IPS-18a (cell line): Measurements from ENCODE around the gene AP5Z1.

ENCODE experiments used
- H3K27ac ChIP-seq: one replicate; pipeline ENCODE4 v1.5.1; 2013; ENCODE audit warnings: low read length
- H3K27me3 ChIP-seq: one replicate; pipeline ENCODE4 v1.6.1; 2013; ENCODE audit warnings: mild to moderate bottlenecking, low read length; ENCODE audit not compliant: control insufficient read depth, insufficient read depth
- H3K36me3 ChIP-seq: one replicate; pipeline ENCODE4 v1.6.1; 2013; ENCODE audit warnings: low read depth, low read length; ENCODE audit not compliant: control insufficient read depth
- H3K4me1 ChIP-seq: one replicate; pipeline ENCODE4 v1.6.1; 2013; ENCODE audit warnings: low read depth, low read length; ENCODE audit not compliant: control insufficient read depth
- H3K4me3 ChIP-seq: one replicate; pipeline ENCODE4 v1.5.1; 2013; ENCODE audit warnings: low read length
- H3K9ac ChIP-seq: one replicate; pipeline ENCODE4 v1.6.1; 2013; ENCODE audit warnings: mild to moderate bottlenecking, low read length, moderate library complexity
- H3K9me3 ChIP-seq: one replicate; pipeline ENCODE4 v1.6.1; 2013; ENCODE audit warnings: low read depth, low read length; ENCODE audit not compliant: control insufficient read depth

AP5Z1 gene

GRCh38 chr7:4786015-4786414 lies 10.6 kb downstream of the AP5Z1 start:
- H3K27me3 ChIP-seq = no peaks in the 10 kb centered on the region
- peaks cover 20% of the 10 kb centered on the region for H3K36me3 ChIP-seq
- H3K9me3 ChIP-seq = no peaks in the 10 kb centered on the region
- no peak overlapping the region for H3K27ac ChIP-seq
- no peak overlapping the region for H3K4me3 ChIP-seq
- no peak overlapping the region for H3K9ac ChIP-seq
- no peaks in the 10 kb centered on the region for H3K4me1 ChIP-seq

DNA sequence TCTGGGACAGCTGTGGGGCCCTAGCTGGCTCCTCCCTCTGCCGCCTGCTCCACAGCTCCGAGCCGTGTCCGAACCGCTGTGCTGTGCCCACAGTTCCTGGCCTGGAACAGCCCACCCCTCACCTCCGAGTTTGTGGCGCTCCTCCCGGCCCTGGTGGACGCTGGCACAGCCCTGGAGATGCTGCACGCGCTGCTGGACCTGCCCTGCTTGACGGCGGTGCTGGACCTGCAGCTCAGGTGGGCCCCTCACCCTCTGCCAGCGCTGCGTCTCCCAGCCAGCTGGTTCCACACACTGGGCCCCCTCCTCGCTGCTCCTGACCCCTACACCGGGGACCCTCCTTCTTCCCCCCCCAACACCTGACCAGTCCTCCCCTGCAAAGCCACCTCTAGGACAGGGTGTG lies 12.1 kb downstream of the AP5Z1 start:
- Histone ChIP-seq H3K9ac (no peak overlapping the region), H3K27ac (no peak overlapping the region), H3K27me3 (no peaks in the 10 kb centered on the region), H3K9me3 (no peaks in the 10 kb centered on the region), H3K4me1 (no peaks in the 10 kb centered on the region), H3K36me3 (peaks cover 15% of the 10 kb centered on the region), H3K4me3 (no peak overlapping the region)

GRCh38 chr7:4787947-4788626 lies 12.7 kb downstream of the AP5Z1 start:
- no peaks in the 10 kb centered on the region for H3K4me1 ChIP-seq
- H3K27ac ChIP-seq = no peak overlapping the region
- no peak overlapping the region for H3K4me3 ChIP-seq
- H3K27me3 ChIP-seq = no peaks in the 10 kb centered on the region
- H3K9ac ChIP-seq = no peak overlapping the region
- H3K36me3 ChIP-seq = peaks cover 15% of the 10 kb centered on the region
- no peaks in the 10 kb centered on the region for H3K9me3 ChIP-seq

GRCh38 chr7:4788627-4789189 lies 13.3 kb downstream of the AP5Z1 start:
- Histone ChIP-seq H3K36me3 (peaks cover 15% of the 10 kb centered on the region), H3K4me1 (no peaks in the 10 kb centered on the region), H3K27ac (no peak overlapping the region)

DNA sequence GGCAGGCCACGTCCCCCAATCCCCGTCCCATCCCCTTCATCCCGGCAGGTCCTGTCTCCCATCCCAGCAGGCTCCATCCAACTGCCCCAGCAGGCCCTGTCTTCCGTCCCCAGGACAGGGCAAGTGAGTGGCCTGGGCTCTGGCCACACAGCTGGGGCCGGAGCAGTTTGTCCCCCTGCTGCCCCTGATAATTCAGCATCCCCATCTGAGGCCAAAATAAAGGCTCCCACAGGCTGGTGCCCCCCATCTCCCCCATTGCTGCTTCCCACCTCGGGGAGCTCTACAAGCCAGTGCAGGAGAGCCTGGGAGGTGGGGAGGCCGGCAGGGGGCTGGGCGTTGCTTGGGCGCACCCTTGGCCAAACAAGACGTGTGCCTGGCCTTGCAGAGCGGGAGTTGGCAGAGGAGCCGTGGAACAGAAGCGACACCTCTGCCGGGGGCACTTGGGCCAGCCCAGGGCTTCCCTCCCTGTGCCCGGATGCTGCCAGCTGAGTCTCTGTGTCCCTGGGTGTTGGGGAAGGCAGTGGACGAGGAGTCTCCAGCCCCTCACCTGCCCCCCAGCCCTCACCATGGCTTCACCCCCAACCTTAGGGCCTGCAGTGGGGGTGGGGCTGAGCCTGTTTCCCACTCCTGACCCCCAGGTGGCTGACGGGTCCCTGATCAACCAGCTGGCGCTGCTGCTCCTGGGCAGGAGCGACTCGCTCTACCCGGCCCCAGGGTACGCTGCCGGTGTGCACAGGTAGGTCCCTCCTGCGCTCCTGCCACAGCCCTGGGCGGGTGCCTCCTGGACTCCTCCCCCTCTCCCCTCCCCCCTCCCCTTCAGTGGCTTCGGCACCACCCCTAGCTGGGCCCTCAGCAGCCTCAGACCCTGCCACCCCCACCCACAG lies 14.0 kb downstream of the AP5Z1 start:
- no peak overlapping the region for H3K4me3 ChIP-seq
- H3K9ac ChIP-seq = no peak overlapping the region
- peaks cover 12% of the 10 kb centered on the region for H3K36me3 ChIP-seq
- H3K27me3 ChIP-seq = no peaks in the 10 kb centered on the region
- H3K4me1 ChIP-seq = no peaks in the 10 kb centered on the region
- no peaks in the 10 kb centered on the region for H3K9me3 ChIP-seq
- H3K27ac ChIP-seq = no peak overlapping the region

More at GRCh38 chr7:4788627-4789189, 13.3 kb downstream of the AP5Z1 start:
- H3K27me3 ChIP-seq = no peaks in the 10 kb centered on the region
- no peaks in the 10 kb centered on the region for H3K9me3 ChIP-seq
- H3K9ac ChIP-seq = no peak overlapping the region
- H3K4me3 ChIP-seq = no peak overlapping the region

GRCh38 chr7:4790078-4790465 lies 14.6 kb downstream of the AP5Z1 start:
- Histone ChIP-seq H3K9ac (no peak overlapping the region), H3K27me3 (no peaks in the 10 kb centered on the region), H3K27ac (no peak overlapping the region), H3K4me3 (no peak overlapping the region), H3K9me3 (no peaks in the 10 kb centered on the region), H3K4me1 (no peaks in the 10 kb centered on the region), H3K36me3 (peaks cover 11% of the 10 kb centered on the region)

DNA sequence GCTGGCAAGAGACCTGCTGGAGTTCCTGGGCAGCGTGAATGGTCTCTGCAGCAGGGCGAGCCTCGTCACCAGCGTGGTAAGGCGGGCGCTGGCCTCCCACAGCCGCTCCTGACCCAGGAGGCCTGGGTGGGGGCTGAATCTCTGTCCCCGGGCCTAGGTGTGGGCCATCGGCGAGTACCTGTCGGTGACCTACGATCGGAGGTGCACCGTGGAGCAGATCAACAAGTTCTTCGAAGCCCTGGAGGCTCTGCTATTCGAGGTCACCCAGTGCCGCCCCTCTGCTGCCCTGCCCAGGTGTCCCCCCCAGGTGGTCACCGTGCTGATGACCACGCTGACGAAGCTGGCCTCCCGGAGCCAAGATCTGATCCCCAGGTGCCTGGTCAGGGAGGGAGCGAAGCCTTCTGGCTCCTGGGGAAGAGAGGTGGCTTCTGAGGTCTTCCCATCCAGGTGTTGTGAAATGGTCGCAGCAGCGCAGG lies 15.1 kb downstream of the AP5Z1 start:
- no peak overlapping the region for H3K9ac ChIP-seq
- peaks cover 11% of the 10 kb centered on the region for H3K36me3 ChIP-seq
- no peaks in the 10 kb centered on the region for H3K27me3 ChIP-seq
- H3K9me3 ChIP-seq = no peaks in the 10 kb centered on the region
- no peaks in the 10 kb centered on the region for H3K4me1 ChIP-seq
- no peak overlapping the region for H3K4me3 ChIP-seq
- no peak overlapping the region for H3K27ac ChIP-seq

DNA sequence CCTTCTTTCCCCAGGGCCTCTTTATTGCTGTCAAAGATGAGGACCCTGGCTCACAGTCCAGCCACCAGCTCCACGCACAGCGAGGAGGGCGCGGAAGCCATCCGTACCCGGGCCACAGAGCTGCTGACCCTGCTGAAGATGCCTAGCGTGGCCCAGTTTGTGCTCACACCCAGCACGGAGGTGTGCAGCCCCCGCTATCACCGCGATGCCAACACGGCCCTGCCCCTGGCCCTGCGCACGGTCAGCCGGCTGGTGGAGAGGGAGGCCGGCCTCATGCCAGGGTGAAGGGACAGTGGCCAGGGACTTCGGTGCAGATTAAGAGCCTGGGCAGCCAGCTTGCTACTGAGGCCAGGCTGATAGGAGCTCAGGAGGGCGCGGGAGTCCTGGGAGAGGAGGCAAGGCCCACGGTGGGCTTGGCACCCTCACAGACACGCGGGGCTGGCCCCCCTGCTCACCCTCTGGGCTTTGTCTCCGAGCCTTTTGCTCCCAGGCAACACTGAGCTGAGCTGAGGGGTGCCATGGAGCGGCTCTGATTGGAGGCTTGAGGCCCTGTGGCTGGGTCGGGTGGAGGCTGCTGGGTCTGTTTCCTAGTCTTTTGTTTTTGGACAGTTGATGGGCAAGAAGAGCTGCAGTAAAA lies 15.8 kb downstream of the AP5Z1 start:
- Histone ChIP-seq H3K4me1 (no peaks in the 10 kb centered on the region), H3K27ac (no peak overlapping the region), H3K36me3 (peaks cover 8% of the 10 kb centered on the region), H3K9ac (no peak overlapping the region), H3K9me3 (no peaks in the 10 kb centered on the region), H3K27me3 (no peaks in the 10 kb centered on the region), H3K4me3 (no peak overlapping the region)

GRCh38 chr7:4791738-4792536 lies 16.5 kb downstream of the AP5Z1 start:
- Histone ChIP-seq H3K27ac (no peak overlapping the region), H3K36me3 (peaks cover 4% of the 10 kb centered on the region), H3K9me3 (no peaks in the 10 kb centered on the region), H3K4me1 (no peaks in the 10 kb centered on the region), H3K9ac (no peak overlapping the region), H3K4me3 (peak overlapping the region; percentile 53), H3K27me3 (no peaks in the 10 kb centered on the region)

- H3K4me1 ChIP-seq = no peaks in the 10 kb centered on the region
- peak overlapping the region; percentile 53 for H3K4me3 ChIP-seq
- H3K27ac ChIP-seq = no peak overlapping the region
- H3K27me3 ChIP-seq = no peaks in the 10 kb centered on the region
- H3K9me3 ChIP-seq = no peaks in the 10 kb centered on the region
- peak overlapping the region; percentile 22 for H3K9ac ChIP-seq
- H3K36me3 ChIP-seq = peaks cover 3% of the 10 kb centered on the region
Measured at GRCh38 chr7:4792537-4793126, 17.2 kb downstream of the AP5Z1 start.
